ENCODE measurements around the gene CSMD2.

Gene CSMD2

DNA sequence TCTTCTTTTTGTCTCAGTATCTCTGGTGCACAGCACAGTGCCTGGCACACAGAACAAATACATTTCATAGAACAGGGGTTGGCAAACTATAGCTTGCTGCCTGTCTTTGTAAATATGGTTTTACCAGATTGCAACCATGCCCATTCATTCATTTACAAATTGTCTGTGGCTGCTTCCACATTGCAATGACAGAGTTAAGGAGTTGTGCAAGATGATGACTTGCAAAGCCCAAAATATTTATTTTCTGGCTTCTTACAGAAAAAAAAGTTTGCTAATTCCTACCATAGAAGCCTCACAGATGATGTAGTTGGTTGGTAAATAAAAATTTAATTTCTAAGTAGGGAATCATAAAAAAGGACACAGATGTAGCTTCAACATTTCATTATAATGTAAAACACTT lies 312.3 kb downstream of the CSMD2 start:
- DNase-seq (ENCODE audit: low read depth): no peak

DNA sequence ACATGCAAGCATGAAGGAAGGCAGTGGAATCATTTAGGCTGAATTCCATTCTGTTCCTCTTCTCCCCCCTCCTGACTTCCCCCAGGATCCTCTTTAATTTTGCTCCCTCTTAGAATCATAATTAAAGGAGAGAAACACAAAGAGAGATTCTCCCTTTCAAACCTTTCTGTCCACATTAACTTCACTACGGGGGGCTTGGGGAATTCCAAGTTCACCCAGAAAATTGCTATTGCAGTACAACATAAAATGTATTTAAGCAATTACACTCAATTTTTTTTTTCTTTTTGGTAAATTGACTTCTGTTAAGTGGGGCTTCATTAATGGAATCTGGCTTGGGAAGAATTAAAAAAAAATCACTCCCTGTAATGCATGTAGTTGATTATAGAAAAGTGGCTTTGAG lies 314.5 kb downstream of the CSMD2 start:
- DNase-seq (ENCODE audit: low read depth): no peak

DNA sequence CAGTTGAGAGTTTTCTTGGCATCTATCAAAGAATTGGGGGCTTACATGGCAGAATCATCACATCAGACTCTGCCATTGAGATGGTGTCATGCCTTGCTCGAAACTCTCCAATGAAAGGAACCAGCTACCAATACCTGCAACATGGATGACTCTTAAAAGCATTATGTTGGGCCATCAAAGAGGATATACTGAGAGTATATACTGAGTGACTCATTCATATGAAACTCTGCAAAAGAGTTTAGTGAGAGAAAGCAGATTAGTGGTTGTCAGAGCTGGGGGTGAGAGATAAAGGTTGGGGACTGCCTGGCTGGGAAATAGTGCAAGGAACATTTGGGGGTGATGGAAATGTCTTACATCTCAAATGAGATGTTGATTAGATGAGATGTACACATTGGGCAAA lies 315.8 kb downstream of the CSMD2 start:
- no peak for DNase-seq (ENCODE audit: low read depth)

DNA sequence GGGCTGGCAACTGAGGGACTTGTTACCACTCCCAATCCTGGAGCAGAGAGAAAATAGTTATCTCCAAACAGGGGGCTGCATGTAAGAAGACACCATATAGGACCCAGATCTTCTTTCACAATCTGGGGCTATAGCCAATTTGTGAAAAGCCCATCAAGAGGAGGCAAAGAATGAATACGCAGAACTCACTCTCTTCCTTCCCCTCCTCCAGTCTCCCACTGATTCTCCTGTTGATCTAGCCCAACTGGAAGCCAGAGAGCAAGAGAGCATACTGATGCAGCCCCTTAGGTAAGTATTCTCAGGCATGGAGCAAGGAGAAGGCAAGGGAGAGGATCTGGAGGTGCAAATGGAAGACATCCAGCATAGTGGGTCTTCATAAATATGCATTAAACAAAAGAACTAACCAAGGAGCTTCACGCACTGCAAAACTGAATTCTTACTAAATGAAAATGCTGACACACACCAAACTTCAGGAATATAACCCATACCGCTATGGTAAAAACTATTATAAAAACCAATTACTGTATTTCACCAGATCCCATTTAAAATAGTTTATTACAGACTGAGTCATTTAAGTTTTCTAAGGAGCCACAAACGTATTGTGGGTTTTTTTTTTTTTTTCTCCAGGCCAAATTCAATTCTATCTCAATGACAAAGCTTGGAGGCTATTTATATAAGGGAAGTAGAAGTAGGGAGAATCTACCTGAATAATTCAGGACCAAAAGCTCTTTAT lies 316.7 kb downstream of the CSMD2 start:
- no peak for DNase-seq (ENCODE audit: low read depth)

DNA sequence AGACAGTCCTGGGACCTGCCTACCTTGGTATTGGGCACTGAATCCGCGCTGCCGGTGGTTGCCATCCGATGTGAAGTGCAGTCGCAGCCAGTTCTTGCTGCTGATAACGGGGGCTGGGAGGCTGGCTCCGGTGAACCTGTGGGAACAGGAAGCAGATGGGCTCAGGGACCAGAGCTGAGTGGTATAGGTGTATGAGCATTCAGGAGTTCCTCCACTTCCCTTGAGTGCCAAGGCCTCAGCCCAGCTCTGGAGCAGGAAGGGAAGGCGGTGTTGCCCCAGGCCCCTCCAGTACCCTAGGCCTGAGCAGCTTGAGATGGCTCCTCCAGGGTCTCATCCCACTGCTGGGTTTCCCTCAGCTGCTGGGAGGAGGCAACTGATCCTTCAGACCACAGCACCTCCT lies 318.2 kb downstream of the CSMD2 start:
- DNase-seq (ENCODE audit: low read depth): no peak

DNA sequence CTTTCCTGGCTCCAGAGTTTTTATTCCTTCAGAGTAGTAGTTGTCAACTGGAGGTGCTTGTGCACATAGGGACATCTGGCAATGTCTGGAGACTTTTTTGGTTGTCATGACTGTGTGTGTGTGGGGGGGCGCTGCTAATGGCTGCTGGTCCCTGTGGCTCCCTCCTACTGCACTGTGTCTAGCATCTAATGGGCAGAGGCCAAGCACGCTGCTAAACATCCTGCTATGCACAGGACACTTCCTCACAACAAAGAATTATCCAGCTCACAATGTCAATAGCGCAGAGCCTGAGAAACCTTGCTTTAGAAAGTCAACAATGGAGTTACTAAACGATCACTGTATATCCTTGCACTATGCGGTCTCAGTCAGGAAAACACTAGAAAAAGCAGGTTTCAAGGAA lies 320.9 kb downstream of the CSMD2 start:
- DNase-seq (ENCODE audit: low read depth): no peak

DNA sequence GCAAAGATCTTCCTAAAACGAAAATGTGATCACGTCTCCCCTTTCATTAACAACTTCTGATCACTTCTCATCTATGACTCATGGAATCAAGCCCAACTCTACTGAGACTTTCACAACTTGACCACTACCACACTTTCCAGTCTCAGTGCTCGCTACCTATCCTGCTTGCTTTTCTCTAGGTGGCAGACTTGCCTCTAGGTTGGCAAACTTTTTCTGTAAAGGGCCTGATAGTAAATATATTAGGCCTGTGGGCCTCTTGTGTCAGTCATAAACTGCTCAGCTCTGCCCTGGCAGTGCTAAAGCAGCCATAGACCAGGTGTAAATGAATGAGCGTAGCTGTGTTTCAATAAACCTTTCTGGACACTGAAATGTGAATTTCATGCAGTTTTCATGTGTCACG lies 322.7 kb downstream of the CSMD2 start:
- DNase-seq (ENCODE audit: low read depth): no peak

DNA sequence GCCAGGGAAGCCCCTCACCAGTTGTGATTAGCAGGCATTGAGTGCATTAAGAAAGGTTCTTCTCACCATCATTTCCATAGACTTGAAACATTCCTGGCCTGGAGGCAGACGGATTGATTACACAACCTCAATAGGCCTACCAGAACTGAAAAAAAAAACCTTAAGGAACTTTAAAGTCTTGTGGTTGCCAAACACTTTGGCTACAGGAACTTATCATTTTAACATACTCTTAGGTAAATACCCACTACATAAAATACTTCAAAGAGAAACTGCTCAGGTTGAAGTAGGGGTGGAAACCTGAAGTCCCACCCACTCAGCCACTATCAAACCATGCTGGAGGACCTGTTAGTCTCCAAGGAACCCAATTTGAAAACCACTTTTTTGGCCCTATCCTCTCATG lies 323.5 kb downstream of the CSMD2 start:
- DNase-seq (ENCODE audit: low read depth): no peak

DNA sequence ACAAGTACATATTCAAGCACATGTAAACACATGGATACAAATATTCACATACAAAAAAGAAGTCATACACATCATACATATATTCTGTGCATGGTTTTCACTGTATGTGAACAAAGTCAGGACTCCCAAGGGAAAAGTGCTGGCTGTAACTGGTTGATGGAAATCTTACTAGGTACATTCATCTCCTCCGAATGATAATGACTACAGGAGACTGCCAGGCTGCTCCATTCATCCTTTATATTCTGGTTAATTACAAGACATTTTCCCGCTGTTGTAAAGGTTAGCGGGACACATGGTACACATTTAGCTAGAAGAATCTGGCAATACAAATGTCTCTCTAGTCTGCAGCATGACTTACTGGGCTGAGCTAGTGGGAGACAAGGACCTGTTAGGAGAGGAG lies 327.4 kb downstream of the CSMD2 start:
- no peak for DNase-seq (ENCODE audit: low read depth)

DNA sequence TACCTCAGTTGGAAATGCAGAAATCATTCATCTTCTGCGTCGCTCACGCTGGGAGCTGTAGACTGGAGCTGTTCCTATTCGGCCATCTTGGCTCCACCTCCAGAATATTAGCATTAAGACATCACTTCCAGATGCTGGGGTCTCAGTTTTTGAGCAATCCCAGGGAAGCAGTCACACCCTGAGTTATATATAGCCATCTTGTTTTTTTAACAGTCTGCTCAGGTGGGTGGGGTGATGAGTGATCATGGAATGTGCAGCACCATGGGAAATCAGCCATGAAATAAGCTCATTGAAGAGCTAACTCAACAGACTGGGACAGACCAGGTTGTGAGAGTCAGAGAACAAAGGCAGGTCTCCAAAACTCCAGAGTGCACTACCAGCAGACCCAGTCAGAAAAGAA lies 328.1 kb downstream of the CSMD2 start:
- no peak for DNase-seq (ENCODE audit: low read depth)

DNA sequence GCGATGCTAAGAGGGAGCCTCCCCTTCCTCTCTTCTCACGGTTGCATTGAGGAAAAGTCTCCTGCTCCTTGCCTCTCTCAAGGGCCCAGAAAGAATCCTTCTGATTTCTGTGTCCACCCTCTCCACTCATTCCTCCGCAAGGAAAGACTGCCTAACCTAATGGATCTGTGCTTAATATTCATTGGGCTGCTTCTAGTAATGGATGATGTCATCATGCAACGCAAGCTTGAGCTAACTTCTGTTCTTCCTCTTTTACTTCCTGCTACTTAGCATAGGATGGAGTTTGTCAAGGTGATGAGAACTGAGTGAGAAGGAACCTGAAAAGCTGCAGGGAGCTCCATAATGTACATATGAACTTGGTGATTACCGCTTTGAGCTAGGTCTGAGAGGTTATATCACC lies 336.4 kb downstream of the CSMD2 start:
- no peak for DNase-seq (ENCODE audit: low read depth)

DNA sequence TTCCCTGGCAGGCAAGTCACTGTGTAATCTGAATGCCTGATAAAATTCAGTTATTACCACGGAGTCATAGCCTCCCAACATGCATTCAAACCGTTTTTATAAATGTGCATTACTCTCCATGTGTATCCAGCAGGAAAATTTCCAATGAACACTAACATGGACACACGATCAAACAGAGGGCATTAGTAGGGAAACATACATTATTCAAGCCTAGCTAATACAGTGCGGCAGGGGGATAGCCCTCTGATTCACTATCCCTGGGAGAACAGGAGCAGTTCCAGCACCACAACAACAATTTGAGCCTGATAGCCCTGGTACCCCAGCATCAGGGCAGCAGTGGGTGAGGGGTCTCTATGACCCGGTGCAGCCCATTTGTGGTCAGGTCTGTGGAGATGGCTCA lies 337.0 kb downstream of the CSMD2 start:
- no peak for DNase-seq (ENCODE audit: low read depth)

DNA sequence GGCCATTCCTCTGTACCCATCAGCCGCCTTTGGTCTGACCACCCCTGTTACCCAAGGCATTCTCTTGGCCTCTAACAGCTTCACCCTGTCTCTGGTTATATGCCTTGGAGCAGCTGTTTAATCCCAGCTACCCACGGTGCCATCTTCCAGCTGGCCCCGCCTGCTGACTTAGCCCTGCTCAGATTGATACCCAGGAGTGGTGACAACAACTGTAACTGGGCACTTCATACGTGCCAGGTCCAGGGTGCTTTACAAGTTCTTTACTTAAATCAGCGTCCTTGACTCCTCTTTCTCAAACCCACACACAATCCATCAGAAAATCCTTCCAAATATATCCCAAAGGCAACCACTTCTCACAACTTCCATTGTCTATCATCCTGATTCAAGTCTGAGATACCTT lies 338.3 kb downstream of the CSMD2 start:
- no peak for DNase-seq (ENCODE audit: low read depth)

DNA sequence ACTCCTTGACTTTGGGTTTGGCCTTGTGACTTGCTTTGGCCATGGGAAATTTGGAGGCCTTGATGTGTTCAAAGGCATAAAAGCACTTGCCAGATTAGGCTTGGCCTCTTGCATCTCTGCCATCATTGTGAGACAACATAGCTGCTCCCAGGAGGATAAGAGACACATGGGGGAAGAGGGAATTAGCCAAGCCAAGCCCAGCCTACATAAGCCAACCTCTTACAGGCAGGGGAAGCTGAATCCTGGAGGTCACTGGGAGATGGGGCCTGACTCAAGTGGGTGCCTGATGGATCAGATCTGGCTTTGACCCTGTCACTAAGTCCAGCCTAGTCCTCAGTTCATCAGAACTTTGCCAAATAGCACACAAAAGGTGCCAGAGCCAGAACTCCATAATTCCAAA lies 338.7 kb downstream of the CSMD2 start:
- no peak for DNase-seq (ENCODE audit: low read depth)

DNA sequence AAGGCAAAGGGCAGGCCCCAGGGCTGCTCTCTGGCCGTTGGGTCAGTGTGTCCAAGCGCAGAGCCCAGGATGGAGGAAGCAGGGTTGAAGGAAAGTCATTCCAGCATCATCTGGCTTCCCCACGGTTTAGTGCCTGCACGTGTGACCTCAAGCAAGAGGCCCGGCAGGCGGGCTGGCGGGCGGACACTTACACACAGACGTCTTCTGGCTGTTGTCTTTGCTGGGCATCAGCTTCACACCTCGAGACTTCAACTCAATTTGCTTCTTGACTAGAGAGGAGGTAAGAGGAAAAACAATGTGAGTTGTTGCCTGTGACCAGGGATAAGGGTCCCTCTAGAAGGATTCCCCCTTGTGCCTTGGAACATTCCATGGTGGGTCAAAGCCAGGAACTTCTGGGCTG lies 339.5 kb downstream of the CSMD2 start:
- no peak for DNase-seq (ENCODE audit: low read depth)

DNA sequence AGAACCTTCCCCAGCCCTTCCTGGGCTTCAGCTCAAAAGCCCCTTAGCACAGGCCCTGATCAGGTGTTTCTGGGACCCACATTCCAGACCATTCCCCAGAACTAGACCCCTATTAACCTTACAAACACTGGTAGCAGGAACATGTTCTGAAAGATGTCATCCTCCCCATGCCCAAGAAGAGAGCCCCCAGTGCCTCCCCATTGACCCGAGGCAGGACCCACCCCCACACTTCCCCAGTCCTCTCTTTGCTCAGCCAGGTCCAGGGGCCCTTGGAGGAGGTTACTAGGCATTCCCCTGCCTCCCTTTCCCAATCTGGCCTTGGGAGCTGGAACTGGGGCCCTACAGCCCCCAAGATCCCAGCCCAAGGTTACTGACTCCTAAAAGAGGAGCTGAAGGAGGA lies 340.1 kb downstream of the CSMD2 start:
- no peak for DNase-seq (ENCODE audit: low read depth)

DNA sequence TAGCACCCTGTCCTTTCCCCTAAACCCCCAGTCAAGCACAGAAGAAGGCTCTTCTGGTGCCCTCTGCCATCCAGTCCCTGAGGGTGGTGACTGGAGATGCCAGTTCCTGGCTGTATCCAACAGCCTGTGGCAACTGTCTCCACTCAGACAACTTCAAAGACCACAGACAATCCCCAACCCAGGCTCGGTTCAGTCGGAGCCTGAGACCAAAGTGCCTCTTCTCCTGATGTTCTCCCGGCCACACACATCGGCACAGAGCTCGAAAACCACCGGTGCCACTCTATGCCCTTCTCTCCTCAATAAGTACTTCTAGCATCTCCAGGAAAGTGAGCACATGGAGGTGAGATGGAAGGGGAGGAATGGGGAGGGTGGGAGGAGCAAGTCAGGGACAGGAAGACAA lies 340.7 kb downstream of the CSMD2 start:
- DNase-seq (ENCODE audit: low read depth): no peak

DNA sequence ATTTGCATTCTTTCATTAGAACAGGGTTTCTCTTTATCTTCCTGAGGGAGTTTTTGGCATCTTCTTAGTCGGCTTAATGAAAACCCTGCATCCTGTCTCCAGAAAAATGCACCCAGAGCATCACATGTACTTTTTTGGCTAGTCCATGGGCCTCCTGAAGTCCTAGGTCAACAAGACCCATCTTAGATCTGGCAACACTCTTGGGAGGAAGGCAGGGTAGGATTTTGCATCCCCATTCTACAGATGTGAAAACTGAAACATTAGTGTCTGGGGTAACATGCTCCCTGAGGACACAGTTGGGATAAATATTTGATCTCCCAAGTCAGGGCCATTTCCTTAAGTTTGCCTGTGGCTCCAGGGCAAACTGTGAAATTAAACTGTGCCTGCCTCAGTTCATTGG lies 341.2 kb downstream of the CSMD2 start:
- no peak for DNase-seq (ENCODE audit: low read depth)

DNA sequence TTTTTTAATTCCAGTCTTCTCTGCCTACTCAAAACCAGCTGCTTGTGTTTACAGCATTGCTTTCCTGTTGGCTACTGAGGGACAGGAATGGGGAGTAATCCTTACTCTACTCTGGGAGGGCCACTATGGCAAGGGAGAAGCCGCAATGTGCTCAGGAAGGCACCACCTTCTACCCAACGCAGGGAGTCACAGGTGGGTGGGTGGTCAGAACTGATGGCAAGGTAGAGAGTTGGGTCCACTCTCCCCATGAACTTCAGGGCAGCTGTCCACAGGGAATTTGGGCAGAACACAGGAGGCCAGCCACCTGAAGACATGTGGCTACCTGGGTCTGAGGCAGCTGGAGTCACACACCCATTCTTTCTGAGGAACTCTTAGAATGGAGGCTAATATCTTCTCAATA lies 341.6 kb downstream of the CSMD2 start:
- DNase-seq (ENCODE audit: low read depth): no peak

DNA sequence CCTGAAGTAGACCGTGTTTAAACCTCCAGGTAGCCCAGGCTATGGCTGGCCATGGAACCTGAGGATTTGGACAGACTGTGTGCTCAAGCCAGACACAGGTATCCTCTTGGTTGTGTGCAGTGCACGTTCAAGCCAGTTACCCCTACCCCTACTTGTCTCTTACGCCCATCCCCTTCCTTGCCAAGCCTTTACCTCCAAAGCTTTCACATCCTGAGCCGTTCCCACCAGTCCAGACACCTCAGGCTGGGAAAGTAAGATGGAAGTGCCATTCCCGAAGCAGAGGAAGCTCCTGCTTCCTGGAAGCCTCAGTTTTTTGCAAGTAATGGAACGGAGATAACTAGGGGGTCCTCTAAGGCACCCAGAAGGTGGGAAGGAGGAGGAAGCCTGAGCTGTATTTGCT lies 342.6 kb downstream of the CSMD2 start:
- DNase-seq (ENCODE audit: low read depth): no peak

DNA sequence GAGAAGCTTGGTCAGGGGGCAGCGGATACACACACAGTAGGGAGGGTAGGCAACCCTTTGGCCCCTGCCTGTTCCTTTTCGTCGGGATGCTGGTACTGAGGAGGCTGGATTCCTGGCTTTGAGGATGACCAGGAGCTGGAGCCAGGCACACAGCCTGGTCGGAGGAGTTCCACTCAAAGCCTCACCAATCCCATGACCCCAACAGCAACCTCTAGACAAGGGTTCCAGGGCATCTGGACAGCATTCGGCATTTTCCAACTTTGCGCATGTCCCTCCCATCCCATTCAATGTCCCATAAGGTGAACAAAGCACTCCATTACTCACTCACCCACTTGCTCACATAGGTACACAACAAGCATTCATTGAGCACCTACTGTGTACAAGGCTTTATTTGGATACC lies 343.7 kb downstream of the CSMD2 start:
- DNase-seq (ENCODE audit: low read depth): no peak

DNA sequence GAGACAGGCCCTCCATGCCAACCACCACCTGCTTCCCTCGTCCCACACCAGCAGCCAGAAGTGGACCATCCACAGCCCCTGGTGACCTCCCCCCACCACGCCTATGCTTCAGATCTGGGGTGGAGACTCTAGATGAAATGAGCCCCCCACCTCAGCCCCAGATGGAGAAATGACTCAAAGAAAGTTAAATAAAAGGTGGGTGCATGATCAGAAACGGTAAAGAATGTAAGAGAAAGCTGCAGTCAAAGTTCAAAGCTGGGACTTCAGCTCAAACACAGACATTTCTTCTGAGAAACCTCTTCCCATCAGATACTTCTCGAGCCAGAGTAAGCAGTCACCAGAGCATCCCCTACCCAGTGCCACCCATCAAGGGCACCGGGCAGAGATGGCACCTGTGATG lies 344.2 kb downstream of the CSMD2 start:
- no peak for DNase-seq (ENCODE audit: low read depth)

DNA sequence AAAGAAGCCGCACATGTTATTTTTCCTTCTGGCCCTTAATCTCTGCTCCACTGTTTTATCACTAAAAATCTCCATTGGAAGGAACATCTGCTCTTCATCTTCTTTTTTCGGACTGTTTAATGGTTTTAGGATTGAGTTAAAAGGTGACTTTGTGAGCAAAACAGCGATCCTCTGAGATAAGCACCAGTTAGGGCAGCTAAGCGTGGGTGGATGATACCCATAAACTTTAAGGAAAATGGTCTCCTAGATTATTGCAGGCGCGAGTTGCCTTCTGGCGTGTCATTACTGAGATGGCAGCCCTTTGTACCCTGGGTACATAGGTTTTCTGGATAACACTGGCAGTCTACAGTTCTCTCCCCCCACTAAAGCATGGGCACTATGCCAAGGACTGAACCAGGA lies 345.1 kb downstream of the CSMD2 start:
- no peak for DNase-seq (ENCODE audit: low read depth)

DNA sequence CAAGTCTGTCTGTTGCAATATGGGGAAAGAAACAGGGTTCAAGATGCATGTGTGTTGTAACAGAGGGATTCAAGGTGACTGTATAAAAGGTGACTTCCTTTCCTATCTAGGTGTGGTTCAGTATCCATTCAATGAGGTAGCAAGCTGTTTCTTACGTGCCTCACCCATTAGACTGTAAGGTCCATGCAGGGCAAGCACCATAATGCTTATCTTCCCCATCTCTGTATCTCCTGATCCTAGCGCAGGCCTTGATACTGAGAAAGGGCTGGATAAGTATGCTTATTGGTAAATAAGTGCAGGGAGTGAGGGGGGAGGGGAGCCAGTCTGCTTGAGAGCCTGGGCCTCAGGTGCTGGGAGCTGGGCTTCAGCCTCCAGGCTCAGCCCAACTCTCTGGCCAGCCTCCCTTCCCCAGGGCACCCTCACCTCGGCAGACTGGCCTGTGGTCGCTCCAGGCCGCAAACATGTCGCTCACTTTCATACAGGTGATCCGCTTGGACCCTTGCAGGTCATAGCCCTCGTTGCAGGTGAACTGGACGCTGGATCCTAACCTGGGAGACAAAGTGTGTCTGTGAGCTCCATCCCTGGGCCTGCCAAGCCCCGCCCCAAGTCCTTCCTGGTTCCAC lies 345.6 kb downstream of the CSMD2 start:
- DNase-seq (ENCODE audit: low read depth): no peak
